ENCODE data around the gene MOB2. TPM values are rescaled to one million over a fixed set of nuclear protein-coding genes. Genes with fewer than 3 reads are reported as not detected.
A peak's percentile ranks its signal among the peaks of the same experiment; 100 is the strongest.
"Not testable (repeated sequence)": the region's sequence is repeated elsewhere in the genome, so short reads cannot be mapped to it uniquely, and the experiment has no call there.

Gene MOB2
- total RNA-seq, 1 donor from 2014 or later: 33.9 TPM

DNA sequence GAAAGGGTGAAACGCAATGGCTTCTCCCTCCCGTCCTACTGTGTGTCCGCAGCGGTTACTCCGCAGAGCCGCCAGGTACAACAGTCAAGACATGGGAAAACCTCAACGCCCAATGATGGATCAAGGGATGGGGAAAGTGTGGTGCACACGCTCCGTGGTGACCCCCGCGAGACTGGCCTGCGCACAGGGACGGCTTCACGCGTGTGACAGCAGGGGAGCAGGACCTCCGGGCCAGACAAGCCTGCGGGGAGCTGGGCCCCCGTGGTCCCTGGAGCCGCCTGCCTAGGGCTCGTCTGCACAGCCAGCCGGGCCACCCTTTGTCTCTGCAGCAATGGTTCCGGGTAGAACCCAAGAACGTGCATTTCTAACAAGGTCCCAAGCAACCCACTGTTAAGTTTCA, 31.7 kb upstream of the MOB2 start:
- DNase-seq (ENCODE audit: low spot score): no peak

DNA sequence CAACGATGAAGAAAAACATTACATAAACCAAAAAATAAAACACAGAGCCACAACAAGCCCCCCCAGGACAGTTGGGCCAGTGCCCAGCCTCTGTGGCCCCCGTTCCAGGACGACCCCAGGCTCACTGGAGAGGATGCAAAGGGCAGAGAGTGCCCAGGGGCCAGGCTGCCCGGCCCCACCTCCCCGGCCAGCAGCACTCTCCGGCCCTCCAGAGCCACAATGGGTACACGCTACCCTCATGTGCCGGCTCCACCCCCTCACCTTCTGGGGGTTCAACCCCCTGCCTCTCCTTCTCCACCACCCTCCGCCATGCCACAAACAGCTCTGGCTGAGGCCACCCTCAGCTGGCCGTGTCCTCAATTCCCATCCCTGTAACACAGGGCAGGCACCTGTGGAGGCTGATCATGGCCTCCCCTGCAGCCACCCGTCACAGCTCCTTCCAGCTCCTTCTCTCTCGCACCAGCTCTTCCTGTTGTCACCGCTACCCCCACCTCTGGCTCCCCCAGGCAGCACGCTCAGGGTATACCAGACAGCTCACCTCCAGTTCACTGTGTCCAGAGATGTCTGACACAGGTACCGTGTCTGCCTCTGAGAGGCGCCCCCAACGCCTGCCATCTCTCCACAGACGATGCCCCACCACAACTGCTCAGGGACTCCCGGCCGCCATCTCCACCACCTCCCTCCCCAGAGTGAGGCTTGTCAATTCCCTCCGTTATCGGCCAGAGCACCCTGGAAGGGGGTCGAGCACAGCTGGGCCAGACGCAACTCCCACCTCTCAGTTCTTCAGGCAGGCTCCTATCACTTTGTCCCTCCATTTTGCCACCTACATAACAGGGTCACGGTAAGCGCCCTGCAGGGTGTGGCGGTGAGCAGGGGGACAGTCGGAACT, 30.8 kb upstream of the MOB2 start:
- no peak for DNase-seq (ENCODE audit: low spot score)

DNA sequence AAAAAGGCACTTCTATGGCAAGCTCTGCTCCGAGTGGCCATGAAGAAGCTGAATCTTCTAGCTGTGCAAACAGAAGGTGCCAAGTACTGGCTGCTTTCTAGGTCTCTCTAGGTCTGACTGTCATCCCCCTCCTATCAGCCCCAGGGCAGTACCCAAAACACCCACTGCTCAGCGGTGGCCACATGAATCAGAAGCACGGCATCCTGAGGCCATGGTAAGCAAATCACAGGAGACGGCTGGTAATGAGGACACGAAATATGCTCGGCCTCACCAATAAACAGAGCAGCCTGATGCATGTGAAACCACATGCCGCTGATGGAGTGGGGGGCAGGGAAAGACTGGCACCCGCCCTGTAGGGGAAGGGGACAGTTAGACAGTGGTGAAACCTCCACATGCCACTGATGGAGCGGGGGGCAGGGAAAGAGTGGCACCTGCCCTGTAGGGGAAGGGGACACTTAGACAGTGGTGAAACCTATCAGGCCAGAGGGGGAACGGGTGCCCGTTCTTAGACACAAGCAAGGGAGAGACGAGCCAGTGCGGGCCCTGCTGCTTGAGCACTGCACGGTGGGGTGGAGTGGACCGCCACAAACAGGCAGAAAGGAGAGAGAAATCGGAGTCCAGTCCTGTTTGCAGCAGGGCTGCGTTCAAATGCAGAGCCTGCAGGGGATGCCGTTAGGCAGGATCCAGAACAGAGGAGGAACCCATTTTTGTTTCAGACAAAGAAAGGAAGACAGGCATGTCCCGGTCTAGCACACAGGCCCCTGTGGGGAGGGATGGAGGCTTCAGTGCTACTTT, 29.9 kb upstream of the MOB2 start:
- no peak for DNase-seq (ENCODE audit: low spot score)

DNA sequence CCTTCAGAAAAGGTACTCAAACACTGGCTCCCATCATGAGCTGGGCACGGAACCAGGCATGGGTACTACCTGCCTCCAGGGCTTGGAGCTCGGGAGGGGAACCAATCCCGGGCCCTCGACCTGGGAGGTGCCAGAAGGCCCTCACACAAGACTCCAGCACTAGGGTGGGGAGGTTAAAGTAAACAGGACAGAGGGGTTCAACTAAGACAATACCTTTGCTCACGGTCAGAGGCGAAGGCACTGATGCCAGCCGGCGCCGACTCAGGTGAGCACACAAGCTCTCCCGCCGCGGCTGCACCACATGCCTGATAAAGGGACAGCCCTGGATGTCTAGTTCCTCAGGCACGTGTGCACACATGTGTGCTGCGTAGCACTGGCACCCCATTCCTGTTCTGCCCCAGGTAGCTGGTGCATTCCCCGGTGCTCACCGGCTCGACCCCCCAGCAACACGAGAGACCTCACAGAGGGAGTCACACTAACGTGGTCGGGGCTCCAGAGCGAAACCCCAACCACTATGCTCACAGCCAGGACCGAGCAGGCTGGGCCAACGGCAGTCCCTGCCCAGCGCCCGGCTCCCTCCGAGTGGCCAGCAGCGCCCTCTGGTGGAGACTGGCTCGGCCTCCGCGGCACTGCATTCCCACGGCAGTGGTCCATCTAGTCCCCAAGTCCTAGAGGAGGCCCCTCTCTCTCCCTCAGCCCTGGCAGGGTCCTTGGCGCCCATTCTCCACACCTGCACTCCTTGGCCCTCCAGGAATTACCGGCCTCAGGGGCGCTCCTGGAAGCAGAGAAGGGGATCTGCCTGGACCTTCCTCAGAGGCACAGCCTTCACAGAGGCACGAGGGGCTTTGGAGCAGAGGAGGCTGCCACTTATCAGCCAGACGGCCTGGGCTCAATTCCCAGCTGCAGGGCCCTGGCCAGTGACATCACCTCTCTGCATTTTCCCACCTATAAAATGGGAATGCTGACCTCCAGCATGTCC, 28.8 kb upstream of the MOB2 start:
- peak; percentile 51 for DNase-seq (ENCODE audit: low spot score)

DNA sequence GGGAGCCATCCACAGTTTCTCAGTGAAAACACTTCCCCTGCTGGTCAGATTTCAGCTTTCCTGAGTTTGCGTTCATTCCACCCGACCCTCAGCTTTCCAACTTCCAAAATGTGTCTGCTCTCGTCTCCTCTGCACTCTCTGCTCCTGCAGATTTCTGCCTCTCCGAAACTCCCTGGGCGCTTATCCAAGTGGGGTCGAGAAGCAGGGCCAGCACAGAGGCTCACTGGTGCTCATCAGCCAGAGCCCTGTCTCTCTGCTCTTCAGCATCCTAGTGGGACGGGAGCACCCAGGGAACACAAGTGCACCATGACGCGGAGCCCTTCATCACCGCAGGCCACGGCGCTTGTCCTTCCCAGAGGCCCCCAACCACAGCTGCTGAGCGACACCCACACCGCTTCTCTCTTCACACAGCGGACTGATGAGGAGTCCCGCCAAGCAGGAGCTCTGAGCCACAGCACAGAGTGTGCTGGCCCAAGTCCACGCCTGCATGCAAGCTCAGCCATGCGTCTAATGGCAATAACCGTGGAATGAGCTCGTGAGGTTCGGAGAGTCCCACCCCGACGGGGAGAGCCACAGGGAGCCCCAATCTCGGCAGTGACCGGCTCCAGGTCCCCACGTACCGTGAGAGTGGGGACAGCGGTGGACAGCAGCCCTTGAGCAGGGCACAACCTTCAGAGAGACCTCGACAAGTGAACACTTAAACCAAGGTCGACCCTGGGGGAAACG, 27.9 kb upstream of the MOB2 start:
- no peak for DNase-seq (ENCODE audit: low spot score)

DNA sequence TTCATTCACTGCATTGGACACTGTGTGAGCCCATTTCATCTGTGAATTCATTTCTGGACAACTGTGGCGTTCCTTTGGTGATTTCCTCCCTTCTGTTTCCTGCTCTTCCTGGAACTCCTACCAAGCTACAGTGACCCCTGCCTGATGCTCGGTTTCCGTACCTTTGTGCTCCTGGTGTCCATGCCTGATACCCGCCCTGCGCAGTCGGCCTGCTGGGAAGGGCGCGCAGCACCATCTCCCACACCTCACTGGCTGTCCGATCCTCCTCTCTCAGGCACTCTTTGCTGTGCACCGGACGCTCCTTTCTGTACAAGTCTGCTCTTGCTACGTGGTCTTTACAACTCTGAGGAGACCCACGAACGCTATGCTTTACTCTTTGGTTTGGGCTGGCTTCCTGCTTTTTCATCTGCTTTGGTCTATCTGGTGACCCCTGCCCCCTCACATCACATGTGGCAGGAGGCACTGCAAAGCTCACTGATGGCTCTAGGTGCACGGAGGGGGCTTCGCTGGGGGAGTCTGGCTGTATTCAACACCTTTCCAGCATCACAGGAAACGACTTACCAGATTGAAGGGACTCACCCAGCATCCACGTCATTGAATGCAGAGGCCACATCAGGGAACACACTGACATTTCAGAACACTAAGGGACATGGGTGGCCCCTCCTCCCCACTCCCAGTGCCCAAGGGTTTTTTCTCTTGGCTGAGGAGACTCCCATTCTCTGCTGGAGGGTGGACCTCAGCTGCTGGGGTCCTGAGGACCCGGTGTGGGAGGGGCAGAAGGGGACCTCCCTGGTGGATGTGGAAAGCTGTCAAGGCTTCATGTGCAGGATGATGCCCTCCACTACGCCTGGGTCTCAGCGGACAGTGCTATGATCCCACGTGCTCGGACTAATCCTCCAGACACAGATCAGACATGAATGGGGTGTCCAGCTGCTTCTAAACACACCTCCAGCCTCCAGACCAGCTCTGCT, 27.0 kb upstream of the MOB2 start:
- DNase-seq (ENCODE audit: low spot score): no peak

DNA sequence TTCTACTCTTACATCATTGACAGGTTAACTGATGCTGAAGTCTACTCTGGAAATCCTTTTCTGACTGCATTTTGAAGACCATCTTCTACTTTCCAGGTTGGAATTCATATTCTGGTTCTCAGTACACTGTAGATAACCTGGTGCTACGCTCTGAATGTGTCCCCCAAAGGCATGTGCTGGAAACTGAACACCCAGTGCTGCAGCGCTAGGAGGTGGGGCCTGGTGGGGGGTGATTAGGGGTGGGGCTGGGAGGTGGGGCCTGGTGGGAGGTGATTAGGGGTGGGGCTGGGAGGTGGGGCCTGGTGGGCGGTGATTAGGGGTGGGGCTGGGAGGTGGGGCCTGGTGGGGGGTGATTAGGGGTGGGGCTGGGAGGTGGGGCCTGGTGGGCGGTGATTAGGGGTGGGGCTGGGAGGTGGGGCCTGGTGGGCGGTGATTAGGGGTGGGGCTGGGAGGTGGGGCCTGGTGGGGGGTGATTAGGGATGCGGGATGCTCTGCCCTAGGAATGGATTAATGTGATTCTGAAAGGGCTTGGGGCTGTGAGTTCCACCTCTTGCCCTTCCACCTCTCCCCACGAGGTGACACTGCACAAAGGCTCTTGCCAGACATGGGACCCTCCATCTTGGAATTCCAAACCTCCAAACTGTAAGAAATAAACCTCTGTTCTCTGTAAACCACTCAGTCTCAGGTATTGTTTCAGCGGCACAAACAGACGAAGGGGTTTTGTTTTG, 26.1 kb upstream of the MOB2 start:
- DNase-seq (ENCODE audit: low spot score): not testable (repeated sequence)

DNA sequence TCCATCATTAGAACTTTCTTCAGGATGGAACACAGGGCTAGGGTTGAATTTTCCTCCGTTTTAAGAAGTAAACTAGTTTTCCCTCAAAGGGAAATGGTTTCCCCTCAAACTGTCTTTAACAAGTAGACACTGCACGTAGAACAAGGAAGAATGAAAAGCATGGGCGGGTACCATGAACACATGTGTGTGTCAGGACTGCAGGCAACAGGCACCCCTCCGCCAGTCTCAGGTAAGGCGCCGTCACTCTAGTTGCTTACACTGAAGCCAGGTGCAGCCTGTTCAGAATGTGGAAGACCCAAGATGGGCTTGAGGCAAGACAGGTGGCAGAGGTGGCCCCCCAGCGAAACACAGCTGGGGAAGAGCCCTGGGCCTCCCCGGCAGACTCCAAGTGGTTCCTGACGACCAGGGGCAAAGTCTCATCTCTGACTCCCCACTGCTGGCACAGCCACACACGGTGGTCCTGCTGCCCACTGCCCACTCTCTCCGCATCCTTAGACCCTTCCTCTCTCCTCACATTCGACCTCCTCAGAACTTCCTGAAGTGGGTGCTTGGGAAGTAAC, 25.4 kb upstream of the MOB2 start:
- no peak for DNase-seq (ENCODE audit: low spot score)

DNA sequence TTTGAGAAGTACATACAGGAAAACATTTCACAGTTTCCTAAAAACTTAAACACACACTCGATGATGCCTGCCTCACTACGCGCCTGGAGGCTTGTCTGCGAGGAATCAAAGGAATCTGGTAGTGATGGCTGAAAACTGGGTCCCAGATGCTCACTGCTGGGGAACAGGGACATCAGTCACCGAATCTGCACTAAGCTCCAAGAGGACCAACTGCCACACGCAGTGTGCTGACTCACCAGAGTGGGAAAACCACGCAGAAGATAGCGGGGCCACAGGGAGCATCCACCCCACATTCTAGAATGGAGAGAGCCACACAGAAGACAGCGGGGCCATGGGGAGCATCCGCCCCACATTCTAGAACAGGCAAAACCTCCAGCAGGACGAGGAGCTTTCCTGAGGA, 24.3 kb upstream of the MOB2 start:
- DNase-seq (ENCODE audit: low spot score): no peak

DNA sequence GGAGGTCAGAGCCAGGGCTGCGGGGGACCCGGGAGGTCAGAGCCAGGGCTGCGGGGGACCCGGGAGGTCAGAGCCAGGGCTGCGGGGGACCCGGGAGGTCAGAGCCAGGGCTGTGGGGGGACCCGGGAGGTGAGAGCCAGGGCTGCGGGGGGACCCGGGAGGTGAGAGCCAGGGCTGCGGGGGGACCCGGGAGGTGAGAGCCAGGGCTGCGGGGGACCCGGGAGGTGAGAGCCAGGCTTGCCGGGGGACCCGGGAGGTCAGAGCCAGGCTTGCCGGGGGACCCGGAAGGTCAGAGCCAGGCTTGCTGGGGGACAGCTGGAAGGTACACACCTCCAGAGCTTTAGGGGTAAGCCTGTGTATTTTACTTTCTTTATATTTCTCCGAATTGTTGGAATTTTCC, 23.8 kb upstream of the MOB2 start:
- not testable (repeated sequence) for DNase-seq (ENCODE audit: low spot score)

DNA sequence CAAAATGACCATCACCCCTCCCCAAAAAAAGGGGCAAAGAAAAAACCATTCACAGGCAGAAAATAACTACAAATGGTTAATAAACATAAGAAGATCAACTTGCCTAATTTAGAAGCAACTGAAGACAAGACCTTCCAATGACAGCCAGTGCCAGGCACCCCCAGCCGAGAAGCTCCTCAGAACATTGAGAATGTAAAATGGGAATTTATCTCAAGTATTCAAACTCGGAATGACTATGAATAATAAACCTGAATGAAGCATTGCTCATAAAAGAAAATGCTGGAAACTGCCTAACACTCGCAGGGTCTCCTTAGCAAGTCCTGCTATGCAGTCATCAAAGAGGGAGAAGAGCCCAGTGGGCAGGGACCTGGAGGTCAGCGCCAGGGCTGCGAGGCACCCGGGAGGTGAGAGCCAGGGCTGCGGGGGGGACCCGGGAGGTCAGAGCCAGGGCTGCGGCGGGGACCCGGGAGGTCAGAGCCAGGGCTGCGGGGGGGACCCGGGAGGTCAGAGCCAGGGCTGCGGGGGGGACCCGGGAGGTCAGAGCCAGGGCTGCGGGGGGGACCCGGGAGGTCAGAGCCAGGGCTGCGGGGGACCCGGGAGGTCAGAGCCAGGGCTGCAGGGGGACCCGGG, 23.2 kb upstream of the MOB2 start:
- no peak for DNase-seq (ENCODE audit: low spot score)

DNA sequence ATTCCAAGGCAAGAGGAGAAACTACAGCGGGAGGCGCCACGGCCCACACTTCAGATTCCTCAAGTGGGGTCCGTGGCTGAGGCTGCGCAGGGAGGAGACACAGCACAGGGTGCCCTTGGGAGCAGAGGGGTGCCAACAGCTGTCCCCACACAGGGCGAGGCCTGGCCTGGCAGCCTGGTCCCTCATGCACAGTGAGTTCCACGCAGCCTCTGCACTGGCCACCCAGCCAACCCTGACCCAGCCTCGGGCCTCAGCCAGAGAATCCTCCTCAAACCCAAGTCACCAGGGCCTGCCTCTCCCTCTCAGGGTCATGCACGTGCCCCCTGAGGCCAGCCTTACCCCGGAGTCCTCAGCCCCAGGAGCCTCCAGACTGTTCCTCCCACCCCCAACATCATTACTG, 22.4 kb upstream of the MOB2 start:
- no peak for DNase-seq (ENCODE audit: low spot score)

DNA sequence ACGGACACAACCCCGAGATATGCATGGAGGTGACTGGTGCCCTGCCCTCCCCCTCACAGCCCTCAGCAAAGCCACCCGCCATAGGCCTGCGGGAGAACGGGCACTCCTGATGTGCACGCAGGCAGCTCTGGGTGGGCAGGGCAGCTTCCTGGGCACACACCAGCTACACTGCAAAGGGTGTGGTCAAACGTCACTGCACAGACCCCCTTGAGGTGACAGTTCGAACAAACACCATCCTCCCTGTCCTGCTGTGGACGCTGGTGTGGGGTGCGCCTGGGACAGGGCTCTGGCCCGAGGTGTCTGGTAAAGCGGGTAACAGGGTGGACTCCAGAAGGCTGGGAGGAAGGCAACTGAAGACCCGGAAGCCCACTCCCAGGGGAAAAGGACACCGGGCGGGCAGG, 21.9 kb upstream of the MOB2 start:
- no peak for DNase-seq (ENCODE audit: low spot score)

DNA sequence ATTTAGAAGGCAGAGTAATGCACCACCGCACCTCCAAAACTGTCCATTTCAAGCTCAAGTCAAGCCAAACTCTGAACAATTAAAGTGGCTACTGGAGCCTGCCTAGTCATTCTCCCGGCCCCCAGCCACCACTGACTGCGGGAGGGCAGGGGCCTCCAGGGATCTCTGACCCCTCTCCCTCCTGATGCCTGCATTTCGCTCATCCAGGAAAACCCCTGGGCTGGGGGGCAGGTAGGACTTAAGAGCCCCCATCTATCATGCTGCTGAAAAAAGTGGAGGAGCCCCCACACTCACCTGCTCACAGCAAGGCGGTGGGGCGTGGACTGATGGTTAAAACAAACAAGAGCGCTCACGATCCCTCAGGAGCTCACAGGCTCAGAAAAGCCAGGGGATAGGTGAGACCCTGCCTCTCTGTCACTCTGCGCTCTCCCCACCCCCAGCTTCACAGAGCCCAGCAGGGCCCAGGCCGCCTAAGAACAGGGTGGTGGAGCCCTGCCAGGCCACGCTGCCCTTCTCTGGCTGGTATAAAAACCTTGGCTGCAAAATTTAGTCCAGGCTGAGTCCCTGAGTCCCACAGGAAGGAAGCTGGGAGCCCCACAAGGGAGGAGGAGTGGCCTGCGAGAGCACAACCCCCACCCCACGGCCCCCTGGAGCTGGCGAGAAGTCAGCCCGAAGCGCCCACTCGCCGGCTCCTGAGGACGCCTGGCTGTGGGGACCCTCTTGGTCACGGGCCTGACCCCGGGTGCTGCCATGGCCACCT, 21.0 kb upstream of the MOB2 start:
- DNase-seq (ENCODE audit: low spot score): no peak

DNA sequence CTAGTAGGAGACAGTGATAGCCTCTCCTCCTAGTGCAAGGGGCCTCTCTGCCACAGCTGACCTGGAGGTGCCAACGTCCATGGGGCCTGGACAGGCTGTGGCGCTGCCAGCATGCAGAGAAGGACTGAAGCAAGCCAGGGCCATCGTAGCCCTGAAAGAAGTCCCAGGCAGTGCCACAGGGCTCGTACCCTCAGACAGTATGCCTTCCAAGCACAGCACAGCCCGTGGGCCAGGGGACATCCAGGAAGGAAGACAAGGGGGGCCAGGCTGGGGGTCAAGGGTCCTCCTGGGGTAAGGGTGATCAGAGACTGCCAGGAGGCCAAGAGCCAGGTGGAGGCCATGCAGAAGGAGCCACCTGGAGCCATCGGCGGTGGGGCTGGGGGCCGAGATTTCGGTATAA, 20.4 kb upstream of the MOB2 start:
- DNase-seq (ENCODE audit: low spot score): no peak

DNA sequence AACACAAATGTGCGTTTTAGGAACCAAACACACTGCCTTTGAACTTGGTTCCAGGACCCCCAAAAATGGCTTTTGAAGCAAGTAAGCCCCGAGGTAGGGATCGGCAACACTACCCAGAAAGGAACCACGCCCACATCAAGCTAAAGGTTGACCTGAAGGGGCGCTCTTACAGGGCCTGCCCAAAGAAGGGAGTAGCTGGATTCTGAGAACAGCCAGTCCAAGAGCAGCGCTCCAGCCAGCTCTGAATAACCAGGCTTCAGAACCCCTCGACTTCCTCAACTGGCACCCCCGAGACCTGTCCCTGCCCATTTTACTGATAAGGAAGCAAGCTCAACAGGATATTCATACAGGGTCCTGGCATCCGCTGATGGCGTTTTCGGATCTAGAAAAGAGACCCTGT, 18.9 kb upstream of the MOB2 start:
- DNase-seq (ENCODE audit: low spot score): no peak

DNA sequence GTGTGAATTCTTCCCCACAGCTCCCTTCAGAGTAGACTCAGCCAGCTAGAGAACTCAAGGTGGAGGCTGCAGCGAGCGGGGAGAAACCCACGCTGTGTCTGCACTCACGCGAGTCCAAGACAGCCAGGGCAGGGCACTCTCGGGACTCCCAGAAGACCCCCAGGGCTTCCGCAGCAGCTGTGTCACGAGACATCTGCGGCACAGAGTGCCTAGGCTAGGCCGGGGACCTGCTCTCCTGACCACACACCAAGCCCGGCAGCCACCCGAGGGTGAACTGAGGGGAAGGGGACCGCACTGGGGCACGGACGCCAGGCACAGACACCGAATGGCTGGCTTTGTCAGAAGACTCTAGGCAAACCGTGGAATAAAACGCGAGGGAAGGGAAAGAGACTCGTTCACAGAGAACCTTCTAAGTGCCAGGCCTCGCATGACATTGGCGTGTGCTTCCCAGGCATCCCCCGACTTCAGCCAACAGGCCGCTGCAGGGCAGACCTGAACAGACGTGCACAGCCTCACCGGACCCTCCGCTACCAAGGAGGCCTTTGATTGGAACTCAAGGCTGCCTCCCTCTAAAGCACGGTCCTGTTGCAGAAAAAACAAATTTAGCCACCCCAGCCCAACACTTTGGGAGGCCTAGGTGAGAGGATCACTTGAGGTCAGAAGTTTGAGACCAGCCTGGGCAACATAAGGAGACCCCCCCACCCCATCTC, 18.2 kb upstream of the MOB2 start:
- no peak for DNase-seq (ENCODE audit: low spot score)
